ENCODE results near the gene CHTF18.

DNA sequence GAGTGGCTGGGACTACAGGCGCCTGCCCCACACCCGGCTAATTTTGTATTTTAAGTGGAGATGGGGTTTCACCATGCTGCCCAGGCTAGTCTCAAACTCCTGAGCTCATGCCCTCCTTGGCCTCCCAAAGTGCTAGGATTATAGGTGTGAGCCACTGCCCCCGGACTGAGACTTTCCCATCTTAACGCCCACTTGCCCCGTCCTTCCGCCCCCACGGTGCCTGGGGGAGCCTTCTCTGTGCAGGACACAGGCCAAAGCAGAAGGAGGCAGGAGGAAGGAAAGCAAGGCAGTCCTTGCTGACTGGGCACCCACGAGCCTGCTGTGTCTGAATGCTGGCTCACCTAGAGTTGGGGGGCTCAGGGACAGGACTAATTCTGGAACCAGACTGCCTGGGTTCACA is 29.7 kb downstream of the CHTF18 start:
- TF ChIP-seq, protein P1, sequence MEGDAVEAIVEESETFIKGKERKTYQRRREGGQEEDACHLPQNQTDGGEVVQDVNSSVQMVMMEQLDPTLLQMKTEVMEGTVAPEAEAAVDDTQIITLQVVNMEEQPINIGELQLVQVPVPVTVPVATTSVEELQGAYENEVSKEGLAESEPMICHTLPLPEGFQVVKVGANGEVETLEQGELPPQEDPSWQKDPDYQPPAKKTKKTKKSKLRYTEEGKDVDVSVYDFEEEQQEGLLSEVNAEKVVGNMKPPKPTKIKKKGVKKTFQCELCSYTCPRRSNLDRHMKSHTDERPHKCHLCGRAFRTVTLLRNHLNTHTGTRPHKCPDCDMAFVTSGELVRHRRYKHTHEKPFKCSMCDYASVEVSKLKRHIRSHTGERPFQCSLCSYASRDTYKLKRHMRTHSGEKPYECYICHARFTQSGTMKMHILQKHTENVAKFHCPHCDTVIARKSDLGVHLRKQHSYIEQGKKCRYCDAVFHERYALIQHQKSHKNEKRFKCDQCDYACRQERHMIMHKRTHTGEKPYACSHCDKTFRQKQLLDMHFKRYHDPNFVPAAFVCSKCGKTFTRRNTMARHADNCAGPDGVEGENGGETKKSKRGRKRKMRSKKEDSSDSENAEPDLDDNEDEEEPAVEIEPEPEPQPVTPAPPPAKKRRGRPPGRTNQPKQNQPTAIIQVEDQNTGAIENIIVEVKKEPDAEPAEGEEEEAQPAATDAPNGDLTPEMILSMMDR (IDR thresholded peaks at IDR 0.05; ENCODE audit: poor library complexity) = no peak
- TF ChIP-seq EZH2phosphoT487 (IDR thresholded peaks at IDR 0.05; ENCODE audit: low read depth, severe bottlenecking, unreplicated experiment) = no peak
- TF ChIP-seq EZH2 (IDR thresholded peaks at IDR 0.05; ENCODE audit: borderline replicate concordance) = no peak
